PFSK-1 (cell line): ENCODE measurements around the gene KHSRP.

Experiments
- FOXP2 ChIP-seq: optimal IDR thresholded peaks from 2 replicates; pipeline ENCODE3; 2011; ENCODE audit warnings: borderline replicate concordance, control low read depth, inconsistent platforms; ENCODE audit not compliant: insufficient read depth; ENCODE audit errors: extremely low read length, extremely low read depth
- POLR2AphosphoS5 ChIP-seq: IDR thresholded peaks from 2 replicates; pipeline ENCODE4 v1.6.1; 2012; ENCODE audit warnings: low read depth, mild to moderate bottlenecking, control low read depth, low read length, moderate library complexity
- REST ChIP-seq, 2 experiments: IDR thresholded peaks; 2 replicates each; pipeline versions ENCODE4 v1.6.1 to v1.8.0; 2011 to 2012; ENCODE audit warnings: low read depth in 2 of 2, low read length in 2 of 2, control low read depth in 1 of 2, inconsistent platforms in 1 of 2, mild to moderate bottlenecking in 1 of 2, moderate library complexity in 1 of 2; ENCODE audit not compliant: insufficient read depth in 1 of 2
- SIN3A ChIP-seq: IDR thresholded peaks from 2 replicates; pipeline ENCODE4 v1.6.1; 2012; ENCODE audit warnings: mild to moderate bottlenecking, low read length, moderate library complexity, borderline replicate concordance; ENCODE audit not compliant: insufficient read depth
- TAF1 ChIP-seq: IDR thresholded peaks from 2 replicates; pipeline ENCODE4 v1.6.1; 2012; ENCODE audit warnings: low read length, control low read depth, borderline replicate concordance; ENCODE audit not compliant: insufficient read depth

The KHSRP gene

GRCh38 chr19:6379744-6380143 is 44.9 kb downstream of the KHSRP start:
- TF ChIP-seq SIN3A (no peak), POLR2AphosphoS5 (no peak), REST (IDR thresholded peaks at IDR 0.05; ENCODE audit: insufficient read depth in 1 of 2, low read depth in 2 of 2, low read length in 2 of 2) (no peak), TAF1 (no peak), FOXP2 (no peak)

GRCh38 chr19:6378486-6378885 is 46.1 kb downstream of the KHSRP start:
- TF ChIP-seq FOXP2 (no peak), POLR2AphosphoS5 (no peak), SIN3A (no peak), TAF1 (no peak), REST (IDR thresholded peaks at IDR 0.05; ENCODE audit: insufficient read depth in 1 of 2, low read depth in 2 of 2, low read length in 2 of 2) (no peak)

GRCh38 chr19:6378041-6378440 is 46.6 kb downstream of the KHSRP start:
- no peak for TF ChIP-seq POLR2AphosphoS5
- no peak for TF ChIP-seq SIN3A
- TF ChIP-seq FOXP2: no peak
- TF ChIP-seq REST (IDR thresholded peaks at IDR 0.05; ENCODE audit: insufficient read depth in 1 of 2, low read depth in 2 of 2, low read length in 2 of 2): no peak
- no peak for TF ChIP-seq TAF1

GRCh38 chr19:6376512-6377190 is 48.0 kb downstream of the KHSRP start:
- TF ChIP-seq POLR2AphosphoS5 (no peak; the same call in 1 of the 2 replicates), REST (IDR thresholded peaks at IDR 0.05; ENCODE audit: insufficient read depth in 1 of 2, low read depth in 2 of 2, low read length in 2 of 2) (no peak), FOXP2 (no peak), TAF1 (no peak), SIN3A (no peak)
